ENCODE data around the gene SKP2.
"Not testable (repeated sequence)": the region's sequence is repeated elsewhere in the genome, so short reads cannot be mapped to it uniquely, and the experiment has no call there.

SKP2 gene

GRCh38 chr5:36151434-36152323 lies at the start of gene SKP2, which contains the start of gene LMBRD2:
SKP2 (plus strand) TSS chr5:36152111; CDS start chr5:36152263, 152 bp downstream.
LMBRD2 (minus strand) TSS chr5:36151887; CDS start chr5:36143349, 8,538 bp downstream.
- DNase-seq (ENCODE audit: low read depth) = peak; percentile 95

- DNase-seq (ENCODE audit: low read depth) = no peak
These were observed 46.1 kb upstream of the SKP2 start for GRCh38 chr5:36105819-36106218.

GRCh38 chr5:36108758-36109460 lies 43.0 kb upstream of the SKP2 start:
- no peak for DNase-seq (ENCODE audit: low read depth)

GRCh38 chr5:36111238-36111637 lies 40.7 kb upstream of the SKP2 start:
- no peak for DNase-seq (ENCODE audit: low read depth)

GRCh38 chr5:36125868-36126267 lies 26.0 kb upstream of the SKP2 start:
- no peak for DNase-seq (ENCODE audit: low read depth)

- no peak for DNase-seq (ENCODE audit: low read depth)
These were observed 23.1 kb upstream of the SKP2 start for GRCh38 chr5:36128795-36129194.

- not testable (repeated sequence) for DNase-seq (ENCODE audit: low read depth)
These were observed 22.2 kb upstream of the SKP2 start for GRCh38 chr5:36129666-36130065.

- not testable (repeated sequence) for DNase-seq (ENCODE audit: low read depth)
These were observed 18.9 kb upstream of the SKP2 start for GRCh38 chr5:36133009-36133408.

GRCh38 chr5:36135988-36136387 lies 15.9 kb upstream of the SKP2 start:
- no peak for DNase-seq (ENCODE audit: low read depth)

GRCh38 chr5:36136581-36136980 lies 15.3 kb upstream of the SKP2 start:
- no peak for DNase-seq (ENCODE audit: low read depth)

- no peak for DNase-seq (ENCODE audit: low read depth)
These were observed 12.8 kb upstream of the SKP2 start for GRCh38 chr5:36138900-36139683.

GRCh38 chr5:36145311-36145710 lies 6.6 kb upstream of the SKP2 start:
- DNase-seq (ENCODE audit: low read depth) = no peak

- DNase-seq (ENCODE audit: low read depth) = no peak
These were observed 5.5 kb upstream of the SKP2 start for GRCh38 chr5:36146390-36146789.

GRCh38 chr5:36147681-36148080 lies 4.2 kb upstream of the SKP2 start:
- DNase-seq (ENCODE audit: low read depth) = no peak

- DNase-seq (ENCODE audit: low read depth) = peak; percentile 3
These were observed 1.1 kb upstream of the SKP2 start for GRCh38 chr5:36150676-36151433.

- DNase-seq (ENCODE audit: low read depth) = no peak
These were observed 700 bp downstream of the SKP2 start for GRCh38 chr5:36152324-36153297.

- no peak for DNase-seq (ENCODE audit: low read depth)
These were observed 1.4 kb downstream of the SKP2 start for GRCh38 chr5:36153298-36153677.

- no peak for DNase-seq (ENCODE audit: low read depth)
These were observed 1.8 kb downstream of the SKP2 start for GRCh38 chr5:36153726-36154125.

GRCh38 chr5:36155291-36155690 lies 3.4 kb downstream of the SKP2 start:
- no peak for DNase-seq (ENCODE audit: low read depth)

- DNase-seq (ENCODE audit: low read depth) = no peak
These were observed 4.2 kb downstream of the SKP2 start for GRCh38 chr5:36156121-36156601.

All from stimulated activated CD8-positive, alpha-beta memory T cell treated with anti-CD3 and anti-CD28 coated beads, Interleukin-12 subunit alpha, Interleukin-12 subunit beta, amount 100 ng/mL, for 4 hours (primary cell).